HG02610 (cell line): ENCODE measurements around the gene MAGEH1.
"Not testable (repeated sequence)": the region's sequence is repeated elsewhere in the genome, so short reads cannot be mapped to it uniquely, and the experiment has no call there.

ENCODE experiments used
- ATAC-seq: cut with Tn5 transposase; IDR thresholded peaks from one replicate; pipeline ENCODE4 v1.9.1; 2021; ENCODE audit warnings: mild to moderate bottlenecking, moderate library complexity; ENCODE audit not compliant: unreplicated experiment

The MAGEH1 gene, protein sequence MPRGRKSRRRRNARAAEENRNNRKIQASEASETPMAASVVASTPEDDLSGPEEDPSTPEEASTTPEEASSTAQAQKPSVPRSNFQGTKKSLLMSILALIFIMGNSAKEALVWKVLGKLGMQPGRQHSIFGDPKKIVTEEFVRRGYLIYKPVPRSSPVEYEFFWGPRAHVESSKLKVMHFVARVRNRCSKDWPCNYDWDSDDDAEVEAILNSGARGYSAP

DNA sequence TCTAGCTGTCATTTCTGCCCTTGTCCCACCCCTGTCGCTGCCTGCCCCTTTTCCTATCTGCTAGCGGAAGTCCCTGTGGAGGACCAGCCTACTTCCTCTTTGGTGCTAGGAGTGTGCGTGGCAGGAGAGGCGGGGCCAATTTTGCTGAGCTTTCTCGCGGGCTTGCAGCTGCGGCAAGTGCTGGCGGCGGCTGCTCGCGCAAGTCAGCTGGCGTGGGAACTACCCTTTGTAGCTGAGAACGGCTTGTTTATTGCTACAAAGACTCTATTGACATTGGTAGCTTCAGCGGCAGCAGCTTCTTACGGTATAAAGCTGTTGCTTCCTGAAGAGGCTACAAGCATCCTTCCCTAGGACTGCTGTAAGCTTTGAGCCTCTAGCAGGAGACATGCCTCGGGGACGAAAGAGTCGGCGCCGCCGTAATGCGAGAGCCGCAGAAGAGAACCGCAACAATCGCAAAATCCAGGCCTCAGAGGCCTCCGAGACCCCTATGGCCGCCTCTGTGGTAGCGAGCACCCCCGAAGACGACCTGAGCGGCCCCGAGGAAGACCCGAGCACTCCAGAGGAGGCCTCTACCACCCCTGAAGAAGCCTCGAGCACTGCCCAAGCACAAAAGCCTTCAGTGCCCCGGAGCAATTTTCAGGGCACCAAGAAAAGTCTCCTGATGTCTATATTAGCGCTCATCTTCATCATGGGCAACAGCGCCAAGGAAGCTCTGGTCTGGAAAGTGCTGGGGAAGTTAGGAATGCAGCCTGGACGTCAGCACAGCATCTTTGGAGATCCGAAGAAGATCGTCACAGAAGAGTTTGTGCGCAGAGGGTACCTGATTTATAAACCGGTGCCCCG, at the start of gene MAGEH1:
MAGEH1 (plus strand) TSS at position 138 of the 843 bp plus-strand sequence; CDS start at position 386, 248 bp downstream.
- ATAC-seq, result peak; percentile 99

DNA sequence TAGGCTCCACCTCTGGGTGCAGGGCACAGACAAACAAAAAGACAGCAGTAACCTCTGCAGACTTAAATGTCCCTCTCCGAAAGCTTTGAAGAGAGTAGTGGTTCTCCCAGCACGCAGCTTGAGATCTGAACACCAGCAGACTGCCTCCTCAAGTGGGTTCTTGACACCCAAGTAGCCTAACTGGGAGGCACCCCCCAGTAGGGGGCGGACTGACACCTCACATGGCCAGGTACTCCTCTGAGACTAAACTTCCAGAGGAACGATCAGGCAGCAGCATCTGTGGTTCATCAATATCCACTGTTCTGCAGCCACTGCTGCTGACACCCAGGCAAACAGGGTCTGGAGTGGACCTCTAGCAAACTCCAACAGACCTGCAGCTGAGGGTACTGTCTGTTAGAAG, 24.8 kb upstream of the MAGEH1 start:
- ATAC-seq, result not testable (repeated sequence)

- not testable (repeated sequence) for ATAC-seq
These were observed 8.5 kb upstream of the MAGEH1 start for GRCh38 chrX:55443468-55443867.

DNA sequence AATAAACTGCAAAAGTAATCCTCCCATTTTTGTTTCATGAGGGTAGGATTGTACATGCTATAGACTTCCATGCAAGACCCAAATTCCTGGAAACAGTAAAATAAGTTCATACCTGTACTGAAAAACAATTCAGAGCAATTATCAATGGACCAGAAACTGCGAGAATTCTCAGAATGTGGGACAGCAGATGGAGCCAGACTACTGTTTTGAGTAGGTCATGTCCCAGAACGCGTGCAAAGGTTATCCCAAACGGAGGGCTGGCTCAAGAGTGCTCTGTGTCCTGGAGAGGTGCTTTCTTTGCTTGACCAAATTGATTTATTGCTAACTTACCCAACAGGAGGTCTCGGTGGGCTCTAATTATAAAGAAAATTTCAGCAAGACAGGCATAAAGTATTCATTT, 1.7 kb upstream of the MAGEH1 start:
- no peak for ATAC-seq

- ATAC-seq, result no peak
These were observed 786 bp upstream of the MAGEH1 start for GRCh38 chrX:55451141-55451540.

DNA sequence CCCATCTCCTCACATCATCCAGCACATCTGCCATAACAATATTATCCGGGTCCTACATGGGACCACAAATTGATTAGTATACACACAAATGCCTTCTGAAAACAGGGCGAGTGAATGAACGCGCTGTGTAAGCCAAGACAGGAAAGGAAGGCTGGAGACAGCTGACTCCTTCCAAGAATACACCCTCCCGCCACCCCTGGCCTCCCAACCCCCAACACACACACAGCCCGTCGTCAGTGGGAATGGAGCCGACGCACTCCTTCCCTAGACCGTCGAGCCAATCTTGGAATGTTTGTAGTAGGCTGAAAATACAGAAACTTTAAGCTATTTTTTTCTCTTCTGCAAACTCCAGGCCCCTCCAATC, 319 bp upstream of the MAGEH1 start:
- ATAC-seq, result peak; percentile 32

DNA sequence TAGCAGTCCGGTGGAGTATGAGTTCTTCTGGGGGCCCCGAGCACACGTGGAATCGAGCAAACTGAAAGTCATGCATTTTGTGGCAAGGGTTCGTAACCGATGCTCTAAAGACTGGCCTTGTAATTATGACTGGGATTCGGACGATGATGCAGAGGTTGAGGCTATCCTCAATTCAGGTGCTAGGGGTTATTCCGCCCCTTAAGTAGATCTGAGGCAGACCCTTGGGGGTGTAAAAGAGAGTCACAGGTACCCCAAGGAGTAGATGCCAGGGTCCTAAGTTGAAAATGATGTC, 852 bp downstream of the MAGEH1 start:
- peak; percentile 5 for ATAC-seq

DNA sequence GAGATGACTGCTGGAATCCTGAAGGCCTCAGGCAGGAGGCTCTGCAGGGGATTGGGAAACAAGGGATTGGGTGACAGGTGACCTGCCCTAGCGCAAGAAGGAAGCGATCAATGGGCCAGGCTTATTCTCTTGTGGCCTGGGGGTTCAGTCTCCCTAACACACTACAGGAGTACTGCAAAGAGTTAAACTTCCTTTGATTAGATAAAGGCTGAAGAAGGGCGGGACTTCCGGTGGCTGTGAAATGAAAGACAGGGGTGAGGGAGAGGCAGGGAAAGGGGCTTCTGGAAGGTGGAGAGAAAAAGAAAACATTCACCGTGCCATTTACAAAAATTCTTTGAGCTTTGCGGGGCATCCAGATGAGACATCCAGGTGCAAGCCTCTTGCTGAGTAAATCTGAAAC, 3.8 kb downstream of the MAGEH1 start:
- not testable (repeated sequence) for ATAC-seq

DNA sequence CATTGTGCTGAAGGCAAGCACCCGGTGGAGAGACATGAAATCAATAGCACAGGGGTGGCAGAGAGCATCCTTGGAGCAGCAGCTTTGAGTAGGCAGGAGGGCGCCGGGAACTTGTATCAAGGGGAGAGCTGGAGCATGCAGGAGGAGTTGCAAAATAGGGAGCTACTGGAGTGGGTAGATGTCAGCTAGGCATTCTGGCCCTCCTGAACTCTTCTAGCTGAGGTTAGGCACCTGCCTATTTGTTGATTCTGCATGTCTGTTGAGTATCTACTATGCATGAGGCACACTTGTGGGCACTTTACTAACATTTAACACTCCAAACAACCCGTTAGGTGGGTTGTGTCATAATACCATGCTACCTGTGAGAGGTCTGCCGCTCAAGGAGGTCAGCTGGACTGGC, 7.5 kb downstream of the MAGEH1 start:
- not testable (repeated sequence) for ATAC-seq

- ATAC-seq, result not testable (repeated sequence)
These were observed 8.0 kb downstream of the MAGEH1 start for GRCh38 chrX:55459926-55460325.

DNA sequence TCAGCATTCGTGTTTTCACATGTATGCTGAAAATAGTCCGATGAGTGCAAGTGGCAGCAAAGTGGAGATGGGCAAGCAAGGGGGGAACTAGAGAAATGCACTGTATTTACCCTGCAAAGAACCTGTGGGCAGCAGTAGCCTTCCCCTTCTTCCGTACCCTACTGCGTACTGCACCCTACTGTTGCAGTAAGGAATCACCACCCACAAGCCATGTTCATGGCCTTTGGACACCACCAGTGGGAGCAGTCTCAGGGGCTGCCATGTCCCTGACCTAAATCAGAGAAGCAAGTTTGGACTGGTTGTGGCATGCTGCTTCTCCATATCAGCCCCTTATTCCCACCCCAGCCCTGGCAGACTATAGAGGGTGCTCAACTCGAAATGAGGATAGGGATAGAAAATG, 12.1 kb downstream of the MAGEH1 start:
- peak; percentile 66 for ATAC-seq

GRCh38 chrX:55465108-55465507, 13.2 kb downstream of the MAGEH1 start:
- ATAC-seq, result not testable (repeated sequence)

DNA sequence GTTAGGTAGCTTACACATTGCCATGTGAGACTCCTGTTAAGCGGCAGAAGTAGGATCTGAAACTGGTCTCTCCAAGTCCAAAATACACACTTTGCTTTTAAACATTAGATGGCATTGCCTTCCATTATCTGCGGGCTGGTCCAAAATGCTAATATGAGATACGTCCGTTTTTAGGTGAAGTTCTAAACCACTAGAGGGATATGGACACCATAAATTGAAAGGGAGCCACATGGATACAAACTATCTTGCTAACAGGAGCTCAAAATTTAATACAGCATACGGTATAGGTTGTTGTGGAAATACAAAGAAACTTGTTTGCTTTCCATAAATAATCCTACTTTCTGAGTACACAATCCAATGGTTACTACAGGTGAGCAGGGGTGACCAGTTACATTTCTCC, 13.9 kb downstream of the MAGEH1 start:
- not testable (repeated sequence) for ATAC-seq

- not testable (repeated sequence) for ATAC-seq
These were observed 28.0 kb downstream of the MAGEH1 start for GRCh38 chrX:55479956-55480355.

GRCh38 chrX:55480390-55481062, 28.6 kb downstream of the MAGEH1 start:
- no peak for ATAC-seq

- ATAC-seq, result no peak
These were observed 33.0 kb downstream of the MAGEH1 start for GRCh38 chrX:55484948-55485347.

GRCh38 chrX:55486736-55487135, 34.8 kb downstream of the MAGEH1 start:
- no peak for ATAC-seq

DNA sequence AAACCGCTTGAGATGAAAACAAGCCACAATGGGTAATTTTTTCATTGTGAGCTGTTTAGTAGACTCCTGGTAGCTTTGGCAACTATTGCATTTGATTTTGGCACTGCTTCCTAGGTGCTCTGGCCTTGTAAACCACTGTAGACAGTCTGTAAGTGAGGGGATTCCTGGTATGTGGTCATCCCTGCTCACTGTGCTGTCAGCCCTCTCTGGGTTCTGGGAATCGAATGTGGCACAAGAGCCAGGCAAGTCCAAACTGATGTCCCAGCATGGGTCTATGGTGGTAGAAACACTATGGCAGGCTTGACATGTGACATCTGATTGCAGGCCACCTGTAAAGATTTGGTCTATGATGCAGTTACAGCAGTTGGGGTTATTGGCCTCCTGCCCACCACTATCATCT, 35.2 kb downstream of the MAGEH1 start:
- ATAC-seq, result no peak

DNA sequence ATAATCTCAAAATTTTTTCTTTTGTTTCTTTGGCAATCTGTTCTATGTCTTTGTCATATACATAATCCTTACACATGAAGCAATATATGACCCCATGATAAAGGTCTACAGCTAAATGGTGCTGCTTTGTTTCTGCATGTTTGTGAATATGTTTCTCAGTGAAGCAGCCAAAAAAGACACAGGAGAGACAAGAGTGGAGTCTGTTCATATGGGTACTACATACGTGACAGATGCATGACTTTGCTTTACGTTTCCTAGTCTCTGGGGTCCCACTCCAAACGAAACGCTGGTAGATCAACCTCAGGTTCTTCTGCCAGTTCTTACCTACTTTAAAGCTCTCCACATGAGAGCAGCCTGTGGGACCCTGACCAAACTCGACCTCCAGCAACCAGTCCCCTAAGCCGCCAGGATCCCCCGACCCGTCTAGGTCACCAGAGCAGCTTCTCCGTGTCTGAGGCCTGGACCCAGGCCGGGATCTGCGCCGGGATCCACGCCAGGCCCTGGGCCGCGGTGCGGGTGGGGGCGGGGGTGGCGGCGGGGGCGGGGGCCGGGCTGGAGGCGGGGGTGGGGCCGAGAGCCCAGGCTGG, 36.2 kb downstream of the MAGEH1 start:
- ATAC-seq, result peak; percentile 13

GRCh38 chrX:55488593-55489313, 36.8 kb downstream of the MAGEH1 start:
- ATAC-seq, result peak; percentile 62
